SK-N-SH (cell line): ENCODE data around the gene MAP1LC3B. TPM values are rescaled to one million over a fixed set of nuclear protein-coding genes. Genes with fewer than 3 reads are reported as not detected.

ENCODE experiments used
- CTCF ChIA-PET: fragments of 300-600, 350-600 bp; formaldehyde crosslinking; extraction: SDS; loops from one replicate; lab custom pipeline; 2021; lab: Yijun Ruan, JAX
- POLR2A ChIA-PET: fragments of 350-600 bp; sonication (Branson Sonifier 250); formaldehyde crosslinking; extraction: SDS; loops from one replicate; lab custom pipeline; 2020; ENCODE audit warnings: antibody characterized with exemption, inconsistent platforms; lab: Yijun Ruan, JAX
- DNase-seq: peaks from one replicate; pipeline ENCODE4 v3.0.0; 2012
- H2AFZ ChIP-seq: fragments of 200-600 bp; sonication (generic); 2 replicates; pipeline ENCODE4 v1.8.1; 2016; ENCODE audit warnings: antibody characterized with exemption, mild to moderate bottlenecking, low read depth
- H3F3A ChIP-seq: fragments of 200-600 bp; sonication (generic); replicated peaks from 2 replicates; pipeline ENCODE3; 2016; ENCODE audit warnings: antibody characterized with exemption, mild to moderate bottlenecking; ENCODE audit not compliant: insufficient read depth
- H3K27ac ChIP-seq, 2 experiments: fragments of 200-500 bp in 1 of 2; fragments of 200-600 bp in 1 of 2; sonication (Bioruptor generic) in 1 of 2; sonication (generic), shearing (Covaris generic) in 1 of 2; 2 replicates each; pipeline versions ENCODE4 v1.5.1 to v1.6.1; 2014 to 2016; ENCODE audit warnings: low read depth in 2 of 2, inconsistent platforms in 1 of 2, low read length in 1 of 2, mild to moderate bottlenecking in 1 of 2, mixed read lengths in 1 of 2
- H3K27me3 ChIP-seq: fragments of 200-600 bp; sonication (generic), shearing (Covaris generic); 2 replicates; pipeline ENCODE4 v1.6.1; 2016; ENCODE audit warnings: mixed run types; ENCODE audit not compliant: insufficient read depth
- H3K36me3 ChIP-seq, 2 experiments: fragments of 200-500 bp in 1 of 2; fragments of 200-600 bp in 1 of 2; sonication (Bioruptor generic) in 1 of 2; sonication (generic) in 1 of 2; replicated peaks in 1 of 2; 2 replicates each; pipeline versions ENCODE3 to v1.5.1; 2014 to 2016; ENCODE audit warnings: low read length in 1 of 2, mild to moderate bottlenecking in 1 of 2; ENCODE audit not compliant: insufficient read depth in 2 of 2, control insufficient read depth in 1 of 2
- H3K4me1 ChIP-seq, 2 experiments: fragments of 200-500 bp in 1 of 2; fragments of 200-600 bp in 1 of 2; sonication (Bioruptor generic) in 1 of 2; sonication (generic), shearing (Covaris generic) in 1 of 2; 2 replicates each; pipeline versions ENCODE4 v1.5.1 to v1.6.1; 2014 to 2016; ENCODE audit warnings: low read depth in 1 of 2, low read length in 1 of 2, mixed run types in 1 of 2; ENCODE audit not compliant: insufficient read depth in 2 of 2, control insufficient read depth in 1 of 2
- H3K4me2 ChIP-seq: fragments of 200-600 bp; sonication (generic), shearing (Covaris generic); 2 replicates; pipeline ENCODE4 v1.6.1; 2017; ENCODE audit warnings: mixed run types
- H3K4me3 ChIP-seq, 2 experiments: fragments of 200-500 bp in 1 of 2; fragments of 200-600 bp in 1 of 2; sonication (Bioruptor generic) in 1 of 2; sonication (generic), shearing (Covaris generic) in 1 of 2; 2 replicates each; pipeline versions ENCODE4 v1.5.1 to v1.8.1; 2014 to 2016; ENCODE audit warnings: low read depth in 2 of 2, inconsistent platforms in 1 of 2, low read length in 1 of 2, mild to moderate bottlenecking in 1 of 2, mixed read lengths in 1 of 2, moderate library complexity in 1 of 2
- H3K79me2 ChIP-seq: fragments of 200-600 bp; sonication (generic); 2 replicates; pipeline ENCODE4 v1.8.1; 2017; ENCODE audit warnings: mild to moderate bottlenecking; ENCODE audit not compliant: insufficient read depth
- H3K9ac ChIP-seq: fragments of 200-600 bp; sonication (generic); 2 replicates; pipeline ENCODE4 v1.6.1; 2017; ENCODE audit warnings: mixed run types
- H3K9me2 ChIP-seq: fragments of 200-600 bp; sonication (generic); 2 replicates; pipeline ENCODE4 v1.6.1; 2017; ENCODE audit warnings: mixed run types
- H3K9me3 ChIP-seq: fragments of 200-600 bp; sonication (generic); 2 replicates; pipeline ENCODE4 v1.6.1; 2017; ENCODE audit warnings: mixed run types, mild to moderate bottlenecking, moderate library complexity
- H4K20me1 ChIP-seq: fragments of 200-600 bp; sonication (generic); 2 replicates; pipeline ENCODE4 v1.6.1; 2017; ENCODE audit warnings: mild to moderate bottlenecking, mixed run types; ENCODE audit not compliant: insufficient read depth
- CHD2 ChIP-seq: fragments of 150-350 bp; IDR thresholded peaks from 2 replicates; pipeline ENCODE4 v1.6.1; 2018; ENCODE audit warnings: low read length; ENCODE audit not compliant: partially characterized antibody
- ELF1 ChIP-seq: IDR thresholded peaks from 2 replicates; pipeline ENCODE4 v1.4.0; 2012
- FOSL2 ChIP-seq: IDR thresholded peaks from 2 replicates; pipeline ENCODE4 v1.4.0; 2012; ENCODE audit warnings: low read depth, mild to moderate bottlenecking, moderate library complexity, borderline replicate concordance
- GABPA ChIP-seq: IDR thresholded peaks from 2 replicates; pipeline ENCODE4 v1.4.0; 2012; ENCODE audit warnings: low read depth, mild to moderate bottlenecking
- IRF3 ChIP-seq: fragments of 150-350 bp; IDR thresholded peaks from 2 replicates; pipeline ENCODE4 v1.6.1; 2016; ENCODE audit warnings: mild to moderate bottlenecking, low read depth, low read length
- MXI1 ChIP-seq: IDR thresholded peaks from 2 replicates; pipeline ENCODE4 v1.6.1; 2012; ENCODE audit warnings: mild to moderate bottlenecking, low read depth, low read length, improper control_type of control experiment
- NFIC ChIP-seq: IDR thresholded peaks from 2 replicates; pipeline ENCODE4 v1.4.0; 2012; ENCODE audit warnings: borderline replicate concordance
- PBX3 ChIP-seq: IDR thresholded peaks from 2 replicates; pipeline ENCODE4; 2012
- RAD21 ChIP-seq: IDR thresholded peaks from 2 replicates; pipeline ENCODE4 v1.6.1; 2012; ENCODE audit warnings: mild to moderate bottlenecking, low read length
- RFX5 ChIP-seq: IDR thresholded peaks from 2 replicates; pipeline ENCODE4 v1.6.1; 2012; ENCODE audit warnings: mild to moderate bottlenecking, improper control_type of control experiment, low read length
- SIN3A ChIP-seq: IDR thresholded peaks from 2 replicates; pipeline ENCODE4 v1.6.1; 2012; ENCODE audit warnings: low read depth, mild to moderate bottlenecking, low read length, moderate library complexity, borderline replicate concordance
- TAF1 ChIP-seq: IDR thresholded peaks from 2 replicates; pipeline ENCODE4 v1.6.1; 2012; ENCODE audit warnings: low read depth, mild to moderate bottlenecking, low read length, moderate library complexity, borderline replicate concordance
- TEAD4 ChIP-seq: IDR thresholded peaks from 2 replicates; pipeline ENCODE4 v1.4.0; 2012; ENCODE audit warnings: mild to moderate bottlenecking, borderline replicate concordance; ENCODE audit not compliant: insufficient read depth
- YY1 ChIP-seq: IDR thresholded peaks from 2 replicates; pipeline ENCODE4 v1.4.0; 2012; ENCODE audit warnings: low read depth, mild to moderate bottlenecking
- ZBTB33 ChIP-seq: IDR thresholded peaks from 2 replicates; pipeline ENCODE4 v1.4.0; 2012; ENCODE audit warnings: low read depth, borderline replicate concordance
- WGBS: methylation state at CpG from one replicate; pipeline ENCODE4 v1.1.6; 2017; ENCODE audit warnings: low lambda C conversion rate; 5-methylcytosine and 5-hydroxymethylcytosine counted together
- polyA plus RNA-seq, 3 experiments: library from polyadenylated mRNA; depleted of rRNA; stranded (reverse); fragments of >200 nt; gene quantifications; 2 replicates each; pipeline ENCODE4 v1.2.3, GENCODE V29; 2012
- TF ChIP-seq, protein P1 (sequence below): fragments of 200-600 bp; sonication (generic); IDR thresholded peaks from 2 replicates; pipeline ENCODE4 v1.6.1; 2017; ENCODE audit warnings: antibody characterized with exemption, mild to moderate bottlenecking, moderate library complexity
- TF ChIP-seq, protein P2 (sequence below): fragments of 150-350 bp; IDR thresholded peaks from 2 replicates; pipeline ENCODE4 v1.6.1; 2017; ENCODE audit warnings: antibody characterized with exemption, low read length, low read depth, borderline replicate concordance

Gene MAP1LC3B
- polyA plus RNA-seq, 1 of the 3 experiments (the other 2 are of a cell fraction), result 33.7 TPM

DNA sequence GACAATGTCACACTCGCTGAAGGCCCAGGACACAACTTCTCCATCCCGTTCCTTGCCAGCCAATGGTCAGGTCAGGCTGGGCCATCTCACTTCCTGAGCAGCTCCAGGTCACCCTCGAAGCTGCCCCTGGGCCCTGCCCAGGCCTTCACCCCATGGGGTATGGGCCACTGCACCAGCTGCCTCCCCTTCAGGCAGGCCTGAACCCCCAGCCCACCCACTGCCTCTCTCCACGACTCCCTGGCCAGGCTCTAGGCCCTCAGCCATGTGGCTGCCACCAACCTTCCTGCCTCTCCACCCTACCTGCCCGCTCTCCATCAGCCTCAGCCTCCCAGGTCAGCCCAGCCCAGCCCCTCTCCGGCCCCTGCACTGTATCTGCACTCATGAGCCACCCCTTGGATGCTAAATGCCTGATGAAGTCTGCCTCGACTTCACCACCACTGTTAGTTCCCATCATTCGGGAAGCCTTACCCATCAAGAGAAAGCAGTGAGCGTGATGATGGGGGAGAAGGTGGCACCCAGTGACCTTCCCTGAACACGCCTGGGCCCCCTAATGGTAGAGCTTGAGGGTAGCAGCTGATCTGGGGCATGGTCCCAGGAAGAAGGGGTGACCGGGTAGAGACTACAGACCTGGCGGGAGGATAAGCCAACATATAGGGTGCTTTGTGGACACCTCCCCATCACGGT lies 44.1 kb upstream of the MAP1LC3B start:
- peaks cover 3% of the 10 kb centered on the region for H3F3A ChIP-seq
- TF ChIP-seq MXI1, result no peak
- TF ChIP-seq RFX5, result no peak
- no peak for TF ChIP-seq FOSL2
- TF ChIP-seq YY1, result no peak
- TF ChIP-seq TEAD4, result no peak
- TF ChIP-seq RAD21, result no peak
- TF ChIP-seq TAF1, result no peak
- TF ChIP-seq PBX3, result no peak
- no peak for TF ChIP-seq SIN3A
- TF ChIP-seq ELF1, result no peak
- no peak for TF ChIP-seq CHD2
- peaks cover 14% of the 10 kb centered on the region; the same call in 1 of the 2 replicates for H3K79me2 ChIP-seq
- H3K4me1 ChIP-seq, result peaks cover 0 to 30% of the 10 kb centered on the region in 2 experiments; a peak in 3 of 4 replicates
- no peak overlapping the region for H3K27ac ChIP-seq
- ChIA-PET POLR2A (no interaction called here), CTCF (interaction anchor here (0.8 to 2.2 kb wide), 6 partner anchors 8 to 50 kb away, joined by 3 to 6 read pairs (median 4); no protein-coding TSS in a partner anchor)
- no peaks in the 10 kb centered on the region for H3K27me3 ChIP-seq
- DNase-seq, result no peak
- no peaks in the 10 kb centered on the region for H4K20me1 ChIP-seq
- H3K9me2 ChIP-seq, result no peaks in the 10 kb centered on the region
- no peak overlapping the region for H2AFZ ChIP-seq
- WGBS, result 82% methylated on average over 5 of the region's 13 CpGs
- no peak overlapping the region for H3K4me2 ChIP-seq
- H3K4me3 ChIP-seq, result no peak overlapping the region
- no peak overlapping the region for H3K9ac ChIP-seq
- H3K36me3 ChIP-seq, result peaks cover 6 to 15% of the 10 kb centered on the region in 2 experiments
- no peaks in the 10 kb centered on the region for H3K9me3 ChIP-seq

DNA sequence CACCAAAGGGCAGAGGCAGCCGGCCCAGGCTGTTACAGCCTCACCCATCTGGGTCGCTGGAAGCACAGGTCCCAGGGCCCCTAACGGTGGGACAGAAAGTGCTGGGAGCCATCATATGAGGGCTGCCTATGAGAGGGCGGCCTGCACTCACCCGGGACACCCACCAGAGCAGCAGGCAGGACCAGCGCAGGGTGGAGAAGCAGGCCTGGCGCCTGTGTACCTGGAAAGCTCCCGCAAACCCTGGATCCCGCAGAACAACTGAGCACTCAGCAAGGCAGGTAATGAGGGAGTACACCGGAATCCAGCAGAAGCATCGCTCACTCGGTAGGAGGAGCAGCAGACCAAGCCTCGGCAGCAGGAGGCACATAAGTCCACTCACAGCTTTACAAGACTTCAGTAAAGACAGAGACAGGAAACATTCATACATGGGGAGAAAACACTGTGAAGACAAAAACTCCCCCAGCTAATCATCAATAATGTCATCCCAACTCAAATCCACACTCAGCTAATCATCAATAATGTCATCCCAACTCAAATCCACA lies 43.4 kb upstream of the MAP1LC3B start:
- H3K9me2 ChIP-seq, result no peaks in the 10 kb centered on the region
- POLR2A ChIA-PET, result no interaction called here

More for the DNA sequence above, 43.4 kb upstream of the MAP1LC3B start:
- Histone ChIP-seq H3K27ac (no peak overlapping the region), H3K36me3 (peaks cover 6 to 9% of the 10 kb centered on the region in 2 experiments), H3K4me1 (peaks cover 0 to 30% of the 10 kb centered on the region in 2 experiments; a peak in 3 of 4 replicates), H2AFZ (no peak overlapping the region), H3K9ac (no peak overlapping the region), H3K9me3 (no peaks in the 10 kb centered on the region), H3K4me3 (no peak overlapping the region), H3K4me2 (no peak overlapping the region), H3K27me3 (no peaks in the 10 kb centered on the region), H4K20me1 (no peaks in the 10 kb centered on the region), H3K79me2 (peaks cover 14% of the 10 kb centered on the region; the same call in 1 of the 2 replicates), H3F3A (peaks cover 3% of the 10 kb centered on the region)
- TF ChIP-seq, protein P1, sequence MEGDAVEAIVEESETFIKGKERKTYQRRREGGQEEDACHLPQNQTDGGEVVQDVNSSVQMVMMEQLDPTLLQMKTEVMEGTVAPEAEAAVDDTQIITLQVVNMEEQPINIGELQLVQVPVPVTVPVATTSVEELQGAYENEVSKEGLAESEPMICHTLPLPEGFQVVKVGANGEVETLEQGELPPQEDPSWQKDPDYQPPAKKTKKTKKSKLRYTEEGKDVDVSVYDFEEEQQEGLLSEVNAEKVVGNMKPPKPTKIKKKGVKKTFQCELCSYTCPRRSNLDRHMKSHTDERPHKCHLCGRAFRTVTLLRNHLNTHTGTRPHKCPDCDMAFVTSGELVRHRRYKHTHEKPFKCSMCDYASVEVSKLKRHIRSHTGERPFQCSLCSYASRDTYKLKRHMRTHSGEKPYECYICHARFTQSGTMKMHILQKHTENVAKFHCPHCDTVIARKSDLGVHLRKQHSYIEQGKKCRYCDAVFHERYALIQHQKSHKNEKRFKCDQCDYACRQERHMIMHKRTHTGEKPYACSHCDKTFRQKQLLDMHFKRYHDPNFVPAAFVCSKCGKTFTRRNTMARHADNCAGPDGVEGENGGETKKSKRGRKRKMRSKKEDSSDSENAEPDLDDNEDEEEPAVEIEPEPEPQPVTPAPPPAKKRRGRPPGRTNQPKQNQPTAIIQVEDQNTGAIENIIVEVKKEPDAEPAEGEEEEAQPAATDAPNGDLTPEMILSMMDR, result no peak
- TF ChIP-seq, protein P2, sequence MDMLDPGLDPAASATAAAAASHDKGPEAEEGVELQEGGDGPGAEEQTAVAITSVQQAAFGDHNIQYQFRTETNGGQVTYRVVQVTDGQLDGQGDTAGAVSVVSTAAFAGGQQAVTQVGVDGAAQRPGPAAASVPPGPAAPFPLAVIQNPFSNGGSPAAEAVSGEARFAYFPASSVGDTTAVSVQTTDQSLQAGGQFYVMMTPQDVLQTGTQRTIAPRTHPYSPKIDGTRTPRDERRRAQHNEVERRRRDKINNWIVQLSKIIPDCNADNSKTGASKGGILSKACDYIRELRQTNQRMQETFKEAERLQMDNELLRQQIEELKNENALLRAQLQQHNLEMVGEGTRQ, result no peak
- no peak for TF ChIP-seq IRF3
- no peak for TF ChIP-seq MXI1
- no peak for TF ChIP-seq TEAD4
- no peak for TF ChIP-seq GABPA
- TF ChIP-seq RFX5, result no peak
- no peak for TF ChIP-seq NFIC
- TF ChIP-seq RAD21, result no peak
- no peak for TF ChIP-seq ZBTB33
- TF ChIP-seq PBX3, result no peak
- 100% methylated on average over 8 of the region's 13 CpGs for WGBS
- DNase-seq, result no peak
- CTCF ChIA-PET, result interaction anchor here (0.8 to 2.2 kb wide), 7 partner anchors 8 to 68 kb away, joined by 3 to 6 read pairs (median 4); no protein-coding TSS in a partner anchor
